IPS-20b (cell line): ENCODE results near the gene SFXN4.
"Not testable (repeated sequence)": the region's sequence is repeated elsewhere in the genome, so short reads cannot be mapped to it uniquely, and the experiment has no call there.

Source experiments
- H3K27ac ChIP-seq: one replicate; pipeline ENCODE4 v1.5.1; 2013; ENCODE audit warnings: low read length
- H3K27me3 ChIP-seq: 2 replicates; pipeline ENCODE4 v1.6.1; 2013; ENCODE audit warnings: mild to moderate bottlenecking, low read length, inconsistent platforms; ENCODE audit not compliant: insufficient read depth
- H3K36me3 ChIP-seq: 2 replicates; pipeline ENCODE4 v1.6.1; 2013; ENCODE audit warnings: low read depth, mild to moderate bottlenecking, inconsistent platforms, low read length, moderate library complexity; ENCODE audit not compliant: insufficient read depth
- H3K4me1 ChIP-seq: 2 replicates; pipeline ENCODE4 v1.6.1; 2013; ENCODE audit warnings: mild to moderate bottlenecking, control low read depth, inconsistent platforms, low read length, moderate library complexity; ENCODE audit not compliant: insufficient read depth
- H3K4me3 ChIP-seq: 2 replicates; pipeline ENCODE4 v1.5.1; 2013; ENCODE audit warnings: mild to moderate bottlenecking, low read length, inconsistent platforms
- H3K9ac ChIP-seq: 2 replicates; pipeline ENCODE4 v1.6.1; 2013; ENCODE audit warnings: low read depth, mild to moderate bottlenecking, inconsistent platforms, low read length, moderate library complexity
- H3K9me3 ChIP-seq: 2 replicates; pipeline ENCODE4 v1.6.1; 2013; ENCODE audit warnings: mild to moderate bottlenecking, low read depth, low read length, inconsistent platforms; ENCODE audit not compliant: insufficient read depth

SFXN4 gene

DNA sequence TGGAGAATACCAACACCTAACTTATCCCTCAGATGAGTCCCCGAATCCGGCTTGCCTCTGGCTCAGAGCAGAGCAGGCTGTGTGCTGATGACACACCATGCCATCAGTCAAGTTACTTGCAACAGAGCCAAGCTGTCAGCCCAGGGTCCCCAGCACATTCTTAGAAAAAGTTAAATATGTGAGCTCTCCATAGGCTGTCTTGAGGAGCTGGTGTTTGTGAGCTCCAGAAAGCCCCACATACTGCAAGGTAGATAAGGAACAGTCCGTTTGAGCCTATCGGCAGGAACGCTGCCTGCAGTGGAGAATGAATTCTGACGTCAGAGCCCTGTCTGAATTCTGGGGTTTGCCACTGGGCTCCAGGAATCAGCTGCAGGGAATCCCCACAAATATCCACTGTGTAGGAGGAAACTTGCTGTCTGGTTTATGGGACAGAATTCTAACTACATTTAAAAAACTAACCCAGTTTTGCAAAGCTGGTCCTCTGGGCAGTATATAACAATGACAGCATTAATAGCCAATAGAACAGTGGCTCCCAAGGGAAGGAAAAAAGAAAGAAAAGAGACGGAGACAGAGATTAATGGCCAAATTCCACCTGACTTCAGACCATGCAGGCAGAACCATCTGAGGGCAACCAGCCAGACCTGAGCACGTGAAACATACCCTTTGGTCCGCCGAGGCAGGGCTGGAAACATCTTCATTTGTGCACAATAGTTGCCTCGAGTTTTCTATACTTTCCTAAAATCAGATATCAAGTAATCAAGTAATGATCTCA lies 3.6 kb downstream of the SFXN4 start:
- H3K4me1 ChIP-seq, result peaks cover 9% of the 10 kb centered on the region; the same call in 1 of the 2 replicates
- no peak overlapping the region for H3K9ac ChIP-seq
- peaks cover 31% of the 10 kb centered on the region for H3K36me3 ChIP-seq
- no peaks in the 10 kb centered on the region; the same call in 1 of the 2 replicates for H3K27me3 ChIP-seq
- no peaks in the 10 kb centered on the region for H3K9me3 ChIP-seq
- no peak overlapping the region for H3K27ac ChIP-seq
- H3K4me3 ChIP-seq, result no peak overlapping the region

- Histone ChIP-seq H3K27ac (no peak overlapping the region), H3K27me3 (no peaks in the 10 kb centered on the region), H3K4me1 (no peaks in the 10 kb centered on the region; the same call in 1 of the 2 replicates), H3K9ac (no peak overlapping the region), H3K9me3 (no peaks in the 10 kb centered on the region), H3K4me3 (no peak overlapping the region), H3K36me3 (peaks cover 50% of the 10 kb centered on the region)
Observed at GRCh38 chr10:119159332-119159731, 6.2 kb downstream of the SFXN4 start.

DNA sequence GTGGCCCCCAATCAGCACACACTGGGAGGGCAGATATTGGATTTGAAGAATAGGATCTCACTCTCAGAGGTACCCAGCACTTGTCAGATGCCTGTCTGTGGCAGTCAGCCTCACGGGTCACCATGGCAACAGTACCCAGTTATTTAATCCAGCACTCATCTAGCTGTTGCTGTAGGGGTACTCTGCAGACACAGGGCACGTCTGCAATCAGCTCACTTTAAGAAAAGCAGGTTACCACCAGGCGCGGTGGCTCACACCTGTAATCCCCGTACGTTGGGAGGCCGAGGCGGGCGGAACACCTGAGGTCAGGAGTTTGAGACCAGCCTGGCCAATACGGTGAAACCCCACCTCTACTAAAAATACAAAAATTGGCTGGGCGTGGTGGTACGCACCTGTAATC lies 11.9 kb downstream of the SFXN4 start:
- Histone ChIP-seq H3K27ac (no peak overlapping the region), H3K36me3 (peaks cover 51% of the 10 kb centered on the region), H3K9ac (no peak overlapping the region), H3K4me1 (no peaks in the 10 kb centered on the region), H3K9me3 (no peaks in the 10 kb centered on the region), H3K27me3 (no peaks in the 10 kb centered on the region), H3K4me3 (no peak overlapping the region)

- peaks cover 50% of the 10 kb centered on the region for H3K36me3 ChIP-seq
Observed at GRCh38 chr10:119153041-119153440, 12.5 kb downstream of the SFXN4 start.

GRCh38 chr10:119151601-119152000 lies 13.9 kb downstream of the SFXN4 start:
- H3K9me3 ChIP-seq, H3K9ac ChIP-seq, H3K27ac ChIP-seq, H3K4me1 ChIP-seq, H3K27me3 ChIP-seq, H3K4me3 ChIP-seq: not testable (repeated sequence)
- peaks cover 46% of the 10 kb centered on the region for H3K36me3 ChIP-seq

More at GRCh38 chr10:119153041-119153440, 12.5 kb downstream of the SFXN4 start:
- Histone ChIP-seq H3K4me3 (no peak overlapping the region), H3K9ac (no peak overlapping the region), H3K27ac (no peak overlapping the region), H3K4me1 (no peaks in the 10 kb centered on the region), H3K9me3 (no peaks in the 10 kb centered on the region), H3K27me3 (no peaks in the 10 kb centered on the region)

DNA sequence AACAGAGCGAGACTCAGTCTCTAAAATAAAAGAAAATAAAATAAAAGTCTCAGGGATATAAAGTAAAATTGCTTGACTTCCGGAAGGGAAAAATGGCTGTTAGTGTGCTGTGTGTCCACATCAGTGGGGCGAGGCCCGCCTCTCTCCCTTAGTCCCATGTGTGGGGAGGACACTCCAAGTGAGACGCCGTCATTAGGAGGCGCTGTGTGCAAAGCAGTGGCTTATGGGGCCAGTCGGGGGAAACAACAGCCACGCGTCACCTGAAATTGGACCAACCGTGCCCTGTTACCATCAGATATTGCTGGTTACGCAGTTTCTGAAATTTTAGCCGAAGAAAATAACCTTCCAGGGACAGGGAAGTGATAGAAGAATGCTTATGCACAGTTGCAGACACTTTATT lies 15.8 kb downstream of the SFXN4 start:
- H3K27me3 ChIP-seq, result no peaks in the 10 kb centered on the region
- H3K36me3 ChIP-seq, result peaks cover 31% of the 10 kb centered on the region

DNA sequence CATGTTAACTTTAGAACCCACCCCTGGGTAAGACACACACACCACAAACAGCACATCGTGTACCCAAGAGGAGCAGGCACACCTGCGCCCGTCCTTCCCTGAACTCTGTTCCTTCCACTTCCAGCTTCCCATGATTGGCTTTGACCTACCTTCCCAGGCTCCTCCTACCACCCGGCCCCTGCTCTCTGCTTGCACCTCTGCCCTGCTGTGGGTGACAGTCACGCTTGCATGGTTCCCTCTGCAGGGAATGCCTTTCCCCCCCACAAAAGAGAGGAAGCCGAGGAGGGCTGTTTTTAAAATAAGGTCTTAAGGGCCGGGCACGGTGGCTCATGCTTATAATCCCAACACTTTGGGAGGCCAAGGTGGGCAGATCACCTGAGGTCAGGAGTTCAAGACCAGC lies 16.4 kb downstream of the SFXN4 start:
- Histone ChIP-seq H3K9ac (no peak overlapping the region), H3K36me3 (peaks cover 27% of the 10 kb centered on the region)

More for the DNA sequence above, 15.8 kb downstream of the SFXN4 start:
- H3K4me1 ChIP-seq, result no peaks in the 10 kb centered on the region
- H3K9ac ChIP-seq, result no peak overlapping the region
- H3K27ac ChIP-seq, result no peak overlapping the region
- no peaks in the 10 kb centered on the region for H3K9me3 ChIP-seq
- no peak overlapping the region for H3K4me3 ChIP-seq

GRCh38 chr10:119143657-119144056 lies 21.9 kb downstream of the SFXN4 start:
- Histone ChIP-seq H3K9ac (no peak overlapping the region), H3K27ac (no peak overlapping the region), H3K4me1 (no peaks in the 10 kb centered on the region), H3K9me3 (no peaks in the 10 kb centered on the region), H3K36me3 (peaks cover 5% of the 10 kb centered on the region; the same call in 1 of the 2 replicates), H3K27me3 (no peaks in the 10 kb centered on the region), H3K4me3 (no peak overlapping the region)

More for the DNA sequence above, 16.4 kb downstream of the SFXN4 start:
- H3K27ac ChIP-seq, result no peak overlapping the region
- H3K9me3 ChIP-seq, result no peaks in the 10 kb centered on the region
- no peak overlapping the region for H3K4me3 ChIP-seq
- H3K4me1 ChIP-seq, result no peaks in the 10 kb centered on the region
- no peaks in the 10 kb centered on the region for H3K27me3 ChIP-seq

DNA sequence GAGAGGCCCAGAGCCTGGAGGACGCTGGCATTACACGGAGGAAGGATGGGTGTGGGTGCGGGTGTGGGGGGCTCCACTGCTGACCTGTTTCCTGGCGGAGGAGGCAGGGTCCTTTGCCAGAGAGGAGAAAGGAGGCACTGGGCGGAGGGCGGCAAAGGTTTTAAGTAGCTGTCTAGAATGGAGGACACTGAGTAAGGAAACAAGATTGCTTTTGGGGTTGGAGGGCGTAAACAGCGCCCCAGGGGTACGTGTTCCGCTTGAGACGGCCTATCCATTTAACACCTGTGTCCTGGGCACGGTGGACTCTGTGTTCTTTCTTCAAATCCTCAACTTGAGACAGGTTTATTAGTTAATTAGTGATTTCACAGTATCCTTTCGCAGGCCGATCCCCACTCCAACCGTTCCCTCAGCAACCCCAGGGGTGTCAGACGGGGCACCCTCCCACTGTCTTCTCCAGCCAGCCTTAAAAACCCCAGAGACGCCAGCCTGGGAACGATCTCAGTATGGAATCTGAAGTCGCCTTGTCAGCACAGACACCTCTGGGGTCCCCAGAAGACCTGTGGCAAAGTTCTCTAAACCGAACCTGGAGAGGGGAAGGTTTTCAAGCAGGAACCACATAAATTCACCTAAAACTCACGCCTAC lies 24.8 kb downstream of the SFXN4 start:
- Histone ChIP-seq H3K9ac (no peak overlapping the region), H3K27me3 (no peaks in the 10 kb centered on the region), H3K9me3 (no peaks in the 10 kb centered on the region), H3K36me3 (peaks cover 7% of the 10 kb centered on the region), H3K27ac (no peak overlapping the region), H3K4me3 (no peak overlapping the region), H3K4me1 (no peaks in the 10 kb centered on the region)

GRCh38 chr10:119139464-119140067 lies 25.9 kb downstream of the SFXN4 start:
- Histone ChIP-seq H3K4me3 (no peak overlapping the region), H3K27me3 (no peaks in the 10 kb centered on the region), H3K9ac (no peak overlapping the region), H3K27ac (no peak overlapping the region), H3K9me3 (no peaks in the 10 kb centered on the region), H3K36me3 (peaks cover 14% of the 10 kb centered on the region), H3K4me1 (no peaks in the 10 kb centered on the region)

DNA sequence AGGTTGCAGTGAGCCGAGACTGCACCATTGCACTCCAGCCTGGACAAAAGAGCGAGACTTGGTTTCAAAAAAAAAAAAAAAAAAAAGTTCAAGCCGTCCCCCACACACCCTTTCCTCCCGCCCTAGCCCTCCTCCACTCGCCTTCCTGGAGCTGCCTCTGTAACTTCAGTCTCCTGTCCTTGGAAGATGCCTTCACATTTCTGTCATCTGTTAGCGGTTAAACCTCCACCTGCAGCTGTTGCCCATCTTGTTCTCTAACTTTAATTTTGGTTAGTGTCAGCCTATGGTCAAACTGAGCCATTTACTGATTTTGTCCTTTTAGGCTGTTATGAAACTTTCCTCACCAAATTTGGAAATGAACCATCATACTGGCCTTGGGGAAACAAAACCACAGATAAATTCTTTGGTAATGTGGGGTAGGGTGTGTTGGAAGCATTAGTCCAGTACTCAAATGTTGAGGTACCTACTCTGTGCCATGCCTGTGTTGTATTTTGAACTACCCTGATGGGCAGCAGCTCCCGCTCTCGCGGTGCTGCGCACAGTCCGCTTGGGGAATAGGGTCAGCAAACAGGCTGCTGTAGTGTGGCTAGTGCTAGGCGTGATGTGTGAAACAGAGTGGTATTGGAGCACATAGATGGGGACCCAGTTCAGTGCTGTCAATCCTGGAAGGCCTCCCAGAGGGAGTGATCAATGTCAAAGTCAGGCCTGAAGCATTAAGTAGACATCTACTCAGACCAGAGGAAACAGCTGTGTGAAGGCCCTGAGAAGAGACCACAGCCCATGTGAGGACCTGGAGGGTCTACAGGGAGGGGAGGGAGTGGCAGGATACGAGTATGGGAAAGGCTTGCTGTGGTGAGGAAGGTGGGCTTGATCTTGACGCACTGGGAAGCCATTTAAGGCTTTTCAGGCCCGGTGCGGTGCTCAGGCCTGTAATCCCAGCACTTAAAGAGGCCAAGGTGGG lies 26.9 kb downstream of the SFXN4 start:
- no peak overlapping the region for H3K9ac ChIP-seq
- no peaks in the 10 kb centered on the region for H3K4me1 ChIP-seq
- no peaks in the 10 kb centered on the region for H3K9me3 ChIP-seq
- no peaks in the 10 kb centered on the region for H3K27me3 ChIP-seq
- H3K4me3 ChIP-seq, result no peak overlapping the region
- H3K36me3 ChIP-seq, result peaks cover 20% of the 10 kb centered on the region
- no peak overlapping the region for H3K27ac ChIP-seq
